ENCODE measurements around the gene COA6.

Gene COA6

GRCh38 chr1:234413485-234413884, 40.2 kb downstream of the COA6 start:
- DNase-seq (ENCODE audit: low read depth), result no peak

GRCh38 chr1:234413990-234414389, 40.7 kb downstream of the COA6 start:
- no peak for DNase-seq (ENCODE audit: low read depth)

- DNase-seq (ENCODE audit: low read depth), result no peak
Observed at GRCh38 chr1:234427950-234428646, 54.8 kb downstream of the COA6 start.

- DNase-seq (ENCODE audit: low read depth), result no peak
Observed at GRCh38 chr1:234429434-234429806, 56.2 kb downstream of the COA6 start.

GRCh38 chr1:234430691-234431090, 57.4 kb downstream of the COA6 start:
- no peak for DNase-seq (ENCODE audit: low read depth)

GRCh38 chr1:234431255-234431654, 58.0 kb downstream of the COA6 start:
- DNase-seq (ENCODE audit: low read depth), result no peak

GRCh38 chr1:234433563-234434285, 60.5 kb downstream of the COA6 start:
- no peak for DNase-seq (ENCODE audit: low read depth)
